GM21717 (cell line): ENCODE data around the gene GPR25.

Experiments
- ATAC-seq: cut with Tn5 transposase; IDR thresholded peaks from one replicate; pipeline ENCODE4 v1.9.1; 2021; ENCODE audit warnings: mild to moderate bottlenecking, moderate library complexity; ENCODE audit not compliant: unreplicated experiment

The GPR25 gene

DNA sequence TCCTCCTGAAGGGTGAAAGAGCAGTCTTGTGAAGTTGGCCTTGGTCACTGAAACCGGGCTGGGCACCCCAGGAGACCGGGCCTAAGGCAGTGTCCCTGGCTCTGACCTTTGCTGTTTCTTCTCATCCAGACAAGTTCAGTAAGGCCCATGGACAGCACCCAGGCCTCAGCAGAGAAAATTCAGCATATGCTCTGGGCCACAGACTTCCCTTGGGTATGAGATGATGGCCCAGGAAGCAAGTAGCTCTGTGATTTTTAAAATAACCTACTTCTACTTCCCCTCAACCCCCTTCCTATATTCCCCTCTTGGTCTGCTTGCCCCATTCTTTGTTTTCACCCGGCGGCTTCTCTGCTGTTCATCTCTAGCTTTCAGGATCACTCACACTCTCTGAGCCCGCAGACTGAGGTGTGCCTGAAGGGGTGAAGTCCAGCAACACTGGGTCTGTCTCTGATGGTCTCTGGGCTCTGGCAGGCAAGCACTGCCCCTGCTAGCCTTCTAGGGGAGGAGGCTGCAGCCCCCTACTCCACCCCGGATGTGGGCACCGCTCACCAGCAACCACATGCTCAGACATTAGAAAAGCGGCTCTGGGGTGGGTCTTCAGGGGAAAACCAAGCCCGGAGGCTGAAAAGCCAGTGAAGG lies 2.9 kb upstream of the GPR25 start:
- ATAC-seq = peak; percentile 64

DNA sequence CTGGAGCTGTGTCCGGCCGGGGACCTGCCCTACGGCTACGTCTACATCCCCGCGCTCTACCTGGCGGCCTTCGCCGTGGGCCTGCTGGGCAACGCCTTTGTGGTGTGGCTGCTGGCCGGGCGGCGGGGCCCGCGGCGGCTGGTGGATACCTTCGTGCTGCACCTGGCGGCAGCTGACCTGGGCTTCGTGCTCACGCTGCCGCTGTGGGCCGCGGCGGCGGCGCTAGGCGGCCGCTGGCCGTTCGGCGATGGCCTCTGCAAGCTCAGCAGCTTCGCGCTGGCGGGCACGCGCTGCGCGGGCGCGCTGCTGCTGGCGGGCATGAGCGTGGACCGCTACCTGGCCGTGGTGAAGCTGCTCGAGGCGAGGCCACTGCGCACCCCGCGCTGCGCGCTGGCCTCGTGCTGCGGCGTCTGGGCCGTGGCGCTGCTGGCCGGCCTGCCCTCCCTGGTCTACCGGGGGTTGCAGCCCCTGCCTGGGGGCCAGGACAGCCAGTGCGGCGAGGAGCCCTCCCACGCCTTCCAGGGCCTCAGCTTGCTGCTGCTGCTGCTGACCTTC lies 412 bp downstream of the GPR25 start:
- ATAC-seq = no peak

GRCh38 chr1:200873671-200874397 lies 1.1 kb downstream of the GPR25 start:
- ATAC-seq = no peak

- no peak for ATAC-seq
These were observed 1.9 kb downstream of the GPR25 start for GRCh38 chr1:200874694-200875093.

GRCh38 chr1:200875416-200875815 lies 2.6 kb downstream of the GPR25 start:
- no peak for ATAC-seq

DNA sequence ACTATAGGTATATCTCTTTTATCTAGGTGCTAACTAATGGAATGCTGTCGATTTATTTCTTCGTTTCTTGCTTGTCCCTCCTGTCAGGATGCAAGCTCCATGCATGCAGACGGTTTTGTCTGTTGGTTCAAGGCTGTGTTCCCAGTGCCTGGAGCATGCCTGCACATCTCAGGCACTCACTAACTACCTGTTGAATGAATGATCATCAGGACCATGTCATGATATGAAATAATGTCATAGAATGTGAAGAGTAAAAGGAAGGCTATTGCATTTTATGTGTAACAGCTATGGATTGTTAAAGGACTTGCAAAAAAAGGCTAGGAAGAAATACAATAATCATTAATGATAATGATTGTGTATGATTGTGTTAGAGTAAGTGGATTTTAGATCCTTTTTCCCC lies 4.2 kb downstream of the GPR25 start:
- no peak for ATAC-seq

DNA sequence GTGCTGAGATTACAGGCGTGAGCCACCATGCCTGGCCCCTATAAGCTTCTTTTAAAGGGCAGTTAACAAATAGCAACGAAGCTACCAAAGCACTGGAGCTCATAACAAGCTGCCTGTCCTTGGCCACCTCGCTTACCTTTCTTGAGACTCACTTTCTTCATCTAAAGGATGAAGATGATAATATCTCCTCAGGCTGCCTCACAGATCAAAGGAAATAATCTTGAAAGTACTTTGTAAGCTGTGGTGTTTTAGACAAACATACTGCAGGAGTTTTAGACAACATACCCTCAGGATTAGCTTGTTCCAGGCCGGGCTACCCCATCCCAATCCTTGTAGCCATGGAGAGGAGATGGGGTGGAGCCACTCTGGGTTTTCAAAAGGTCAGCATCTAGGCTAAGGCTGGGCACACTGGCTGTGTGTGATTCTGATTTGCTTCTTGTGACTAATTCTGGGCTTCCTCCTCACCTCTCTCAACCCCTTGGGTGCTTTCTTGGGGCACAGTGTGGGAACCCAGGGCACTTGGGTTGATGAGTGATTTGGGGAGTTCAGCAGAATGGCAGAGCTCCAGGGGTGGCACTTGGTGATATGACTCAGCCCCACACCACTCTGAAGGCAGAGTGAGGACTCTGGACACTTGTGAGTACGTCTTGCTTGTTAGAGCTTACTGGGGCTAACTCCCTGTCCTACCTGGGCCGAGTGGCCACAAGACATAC lies 5.2 kb downstream of the GPR25 start:
- ATAC-seq = peak; percentile 54

DNA sequence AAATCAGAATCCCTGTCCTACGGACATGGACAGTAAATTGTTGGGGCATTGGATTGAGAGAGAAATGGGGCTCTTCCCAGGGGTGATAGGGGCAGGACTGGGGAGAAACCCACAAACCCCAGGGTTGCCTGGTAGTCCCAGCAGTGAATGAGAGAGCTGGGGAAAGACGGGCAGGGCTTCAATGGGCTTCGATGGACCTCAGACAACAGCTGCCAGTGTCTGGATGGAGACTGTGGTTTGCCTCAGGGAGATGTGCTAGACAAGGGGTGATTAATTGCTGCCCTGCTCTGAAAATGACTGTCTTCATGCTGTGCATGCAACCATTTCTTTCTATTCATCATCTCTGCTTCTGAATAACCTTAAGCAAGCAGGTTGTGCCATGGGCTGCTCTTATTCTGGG lies 7.4 kb downstream of the GPR25 start:
- peak; percentile 79 for ATAC-seq

- ATAC-seq = no peak
These were observed 10.3 kb downstream of the GPR25 start for GRCh38 chr1:200883118-200883517.

- ATAC-seq = no peak
These were observed 13.0 kb downstream of the GPR25 start for GRCh38 chr1:200885623-200886402.

- no peak for ATAC-seq
These were observed 13.8 kb downstream of the GPR25 start for GRCh38 chr1:200886594-200886993.

DNA sequence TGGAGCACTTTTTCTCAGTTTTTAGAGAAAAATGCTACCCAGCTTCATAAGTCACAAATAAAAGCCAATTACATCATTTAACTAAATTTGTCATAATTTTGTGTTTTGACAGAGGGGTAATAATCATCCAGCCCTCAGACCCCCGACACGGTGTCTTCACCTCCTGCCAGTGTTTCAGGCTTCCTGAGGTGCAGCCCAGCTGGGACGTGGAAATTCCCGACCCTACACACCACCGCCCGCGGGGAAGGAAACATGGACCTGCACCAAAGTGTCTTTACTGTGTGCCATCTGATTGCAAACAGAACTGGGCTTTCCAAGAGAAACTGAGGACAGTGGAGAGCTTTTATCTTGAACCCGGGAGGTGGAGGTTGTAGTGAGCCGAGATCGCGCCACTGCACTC lies 14.3 kb downstream of the GPR25 start:
- ATAC-seq = no peak

- no peak for ATAC-seq
These were observed 15.1 kb downstream of the GPR25 start for GRCh38 chr1:200887772-200888348.

DNA sequence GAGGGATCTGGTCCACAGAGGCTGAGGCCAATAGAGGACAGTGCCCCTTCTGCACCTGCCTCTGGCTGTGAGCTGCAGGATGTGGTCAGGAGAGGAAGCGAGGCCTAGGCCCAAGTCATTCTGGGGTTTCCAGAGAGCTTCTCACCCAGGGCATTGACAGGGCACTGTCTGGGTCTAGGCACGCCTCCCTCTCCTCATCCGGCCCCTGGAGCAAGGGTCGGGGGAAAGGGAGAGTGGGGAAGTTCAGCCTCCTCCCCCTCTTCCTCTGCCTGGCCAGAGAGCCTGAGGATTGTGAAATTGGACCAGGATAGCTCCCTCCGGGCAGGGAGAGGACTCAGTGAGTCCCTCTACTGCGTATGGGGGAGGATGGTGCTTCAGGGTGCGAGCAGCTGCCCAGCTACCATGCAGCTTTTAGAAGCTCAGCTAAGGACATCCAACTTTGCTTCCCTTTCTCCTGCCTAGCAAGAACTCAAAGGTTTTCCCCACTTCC lies 15.6 kb downstream of the GPR25 start:
- ATAC-seq = peak; percentile 93

GRCh38 chr1:200889571-200889970 lies 16.8 kb downstream of the GPR25 start:
- ATAC-seq = no peak

DNA sequence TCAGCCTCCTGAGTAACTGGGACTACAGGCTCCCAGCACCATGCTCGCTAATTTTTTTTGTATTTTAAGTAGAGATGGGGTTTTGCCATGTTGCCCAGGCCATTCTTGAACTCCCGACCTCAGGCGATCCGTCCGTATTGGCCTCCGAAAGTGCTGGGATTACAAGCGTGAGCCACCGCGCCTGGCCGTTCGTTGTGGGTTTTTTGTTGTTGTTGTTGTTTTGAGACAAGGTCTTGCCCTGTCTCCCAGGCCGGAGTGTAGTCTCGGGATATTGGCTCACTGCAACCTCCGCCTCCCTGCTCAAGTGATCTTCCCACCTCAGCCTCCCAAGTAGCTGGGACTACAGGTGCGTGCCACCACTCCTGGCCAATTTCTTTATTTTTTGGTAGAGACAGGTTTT lies 17.2 kb downstream of the GPR25 start:
- no peak for ATAC-seq

- ATAC-seq = peak; percentile 37
These were observed 18.3 kb downstream of the GPR25 start for GRCh38 chr1:200890818-200891773.

- ATAC-seq = no peak
These were observed 19.0 kb downstream of the GPR25 start for GRCh38 chr1:200891774-200892157.

- ATAC-seq = no peak
These were observed 19.8 kb downstream of the GPR25 start for GRCh38 chr1:200892546-200892945.
